PC-3 (cell line): ENCODE data around the gene WDR76. TPM values are rescaled to one million over a fixed set of nuclear protein-coding genes. Genes with fewer than 3 reads are reported as not detected.

Experiments
- ATAC-seq: fragments of 200-7000 bp; cut with Tn5 transposase; 2 replicates; pipeline ENCODE4 v1.9.1; 2020; ENCODE audit warnings: mild to moderate bottlenecking, moderate library complexity
- BruUV-seq: library from RNA; stranded (reverse); fragments of 400-500 nt; replicated peaks from 2 replicates; lab custom pipeline; 2021; lab: Mats Ljungman, UMichigan
- CTCF ChIA-PET: fragments of 300-600 bp; sonication (Branson Sonifier 250); formaldehyde crosslinking; loops from one replicate; lab custom pipeline; 2022; ENCODE audit warnings: antibody characterized with exemption; lab: Charles Lee
- POLR2A ChIA-PET: fragments of 300-600 bp; sonication (Branson Sonifier 250); formaldehyde crosslinking; loops from one replicate; lab custom pipeline; 2022; ENCODE audit warnings: antibody characterized with exemption; ENCODE audit not compliant: unreplicated experiment; lab: Charles Lee
- DNase-seq: peaks from one replicate; pipeline ENCODE4 v3.0.0-alpha.2; 2015
- H2AFZ ChIP-seq: fragments of 300-600 bp; sonication (generic); 2 replicates; pipeline ENCODE4 v1.6.0; 2016; ENCODE audit warnings: antibody characterized with exemption, low read length
- H3F3A ChIP-seq: fragments of 300-600 bp; sonication (generic); one replicate; pipeline ENCODE4 v1.6.0; 2017; ENCODE audit warnings: antibody characterized with exemption, low read length, control low read depth, mild to moderate bottlenecking; ENCODE audit not compliant: unreplicated experiment
- H3K27ac ChIP-seq: fragments of 300-600 bp; sonication (generic); 2 replicates; pipeline ENCODE4 v1.5.1; 2016; ENCODE audit warnings: mild to moderate bottlenecking, low read length
- H3K27me3 ChIP-seq: fragments of 300-600 bp; sonication (generic); 2 replicates; pipeline ENCODE4 v1.6.1; 2016; ENCODE audit warnings: low read length, mixed read lengths
- H3K36me3 ChIP-seq: fragments of 300-600 bp; sonication (generic); 2 replicates; pipeline ENCODE4 v1.6.1; 2016; ENCODE audit warnings: low read depth, mixed run types, low read length, mixed read lengths
- H3K4me1 ChIP-seq: fragments of 300-600 bp; sonication (generic); 2 replicates; pipeline ENCODE4 v1.5.1; 2016; ENCODE audit warnings: low read length; ENCODE audit not compliant: insufficient read depth
- H3K4me2 ChIP-seq: fragments of 300-600 bp; sonication (generic); 2 replicates; pipeline ENCODE4 v1.6.0; 2016; ENCODE audit warnings: low read length
- H3K4me3 ChIP-seq: fragments of 300-600 bp; sonication (generic); 2 replicates; pipeline ENCODE4 v1.5.1; 2016; ENCODE audit warnings: mild to moderate bottlenecking, low read length, mixed read lengths
- H3K79me2 ChIP-seq: fragments of 300-600 bp; sonication (generic); 2 replicates; pipeline ENCODE4 v1.6.1; 2017; ENCODE audit warnings: low read length, mixed read lengths
- H3K9ac ChIP-seq: fragments of 300-600 bp; sonication (generic); 2 replicates; pipeline ENCODE4 v1.6.0; 2016; ENCODE audit warnings: mild to moderate bottlenecking, low read length
- H3K9me2 ChIP-seq: fragments of 300-600 bp; sonication (generic); replicated peaks from 2 replicates; pipeline ENCODE4 v1.6.1; 2016; ENCODE audit warnings: mixed run types, low read length, mixed read lengths
- H3K9me3 ChIP-seq: fragments of 300-600 bp; sonication (generic); 2 replicates; pipeline ENCODE4 v1.6.1; 2016; ENCODE audit warnings: low read length, mixed read lengths
- H4K20me1 ChIP-seq: fragments of 300-600 bp; sonication (generic); 2 replicates; pipeline ENCODE4 v1.6.1; 2016; ENCODE audit warnings: low read length, mixed read lengths
- CTCF ChIP-seq: fragments of 300-600 bp; sonication (generic); conservative IDR thresholded peaks from 2 replicates; pipeline ENCODE4 v1.5.1; 2017; ENCODE audit warnings: antibody characterized with exemption, low read depth, mild to moderate bottlenecking, low read length
- EZH2 ChIP-seq: fragments of 300-600 bp; sonication (generic); IDR thresholded peaks from one replicate; pipeline ENCODE4 v1.6.1; 2017; ENCODE audit warnings: antibody characterized with exemption, mild to moderate bottlenecking, low read length; ENCODE audit not compliant: unreplicated experiment
- EZH2phosphoT487 ChIP-seq: fragments of 300-600 bp; sonication (generic); IDR thresholded peaks from 2 replicates; pipeline ENCODE4 v1.6.1; 2018; ENCODE audit warnings: mild to moderate bottlenecking, antibody characterized with exemption, low read length, borderline replicate concordance
- intact Hi-C: fragments of 100-400 bp; cut with micrococcal nuclease; formaldehyde crosslinking; loops from 2 replicates; pipeline ENCODE4 v1.9.0; 2023
- microRNA-seq: library from miRNA; unstranded; fragments of <30 nt; microRNA quantifications from one replicate; pipeline ENCODE4 v1.1.0, GENCODE V29; 2020; ENCODE audit not compliant: unreplicated experiment
- total RNA-seq: library from RNA; depleted of rRNA; stranded (reverse); fragments of >200 nt; gene quantifications from 2 replicates; pipeline ENCODE4 v1.2.3, GENCODE V29; 2014; rRNA removed

Gene WDR76
- total RNA-seq, 1 experiment from 2014 or later: 29.0 TPM

- H3K27me3 ChIP-seq: no peaks in the 10 kb centered on the region
- no peaks in the 10 kb centered on the region for H3K79me2 ChIP-seq
- no peaks in the 10 kb centered on the region for H3F3A ChIP-seq
- no peaks in the 10 kb centered on the region for H3K36me3 ChIP-seq
- ATAC-seq (no peak), DNase-seq (no peak)
- H3K9me2 ChIP-seq: no peaks in the 10 kb centered on the region
- H3K4me2 ChIP-seq: no peak overlapping the region
- TF ChIP-seq EZH2: no peak
- TF ChIP-seq EZH2phosphoT487: no peak
- TF ChIP-seq CTCF: no peak
- intact Hi-C loops: no loop called here
- no peak overlapping the region for H2AFZ ChIP-seq
- no peak overlapping the region for H3K9ac ChIP-seq
- H3K27ac ChIP-seq: no peak overlapping the region
- H3K9me3 ChIP-seq: no peaks in the 10 kb centered on the region
- H4K20me1 ChIP-seq: no peaks in the 10 kb centered on the region
- peaks cover 35% of the 10 kb centered on the region for H3K4me1 ChIP-seq
- H3K4me3 ChIP-seq: no peak overlapping the region
- no TSS peak for BruUV-seq
- CTCF ChIA-PET: no interaction called here
- POLR2A ChIA-PET: interaction anchor here (1.0 kb wide), 1 partner anchor 91 kb away, joined by 3 read pairs; the partner anchor contains the start of gene MFAP1
These were observed 89.0 kb downstream of the WDR76 start for GRCh38 chr15:43915631-43916325.

GRCh38 chr15:43916326-43916660 lies 89.5 kb downstream of the WDR76 start:
- no peaks in the 10 kb centered on the region for H3K36me3 ChIP-seq
- no peaks in the 10 kb centered on the region for H4K20me1 ChIP-seq
- H3K4me1 ChIP-seq: peaks cover 30% of the 10 kb centered on the region
- no peaks in the 10 kb centered on the region for H3K27me3 ChIP-seq
- no TSS peak for BruUV-seq
- POLR2A ChIA-PET: interaction anchor here (1.0 kb wide), 1 partner anchor 92 kb away, joined by 3 read pairs; the partner anchor contains the start of gene MFAP1
- DNase-seq (no peak), ATAC-seq (no peak)
- H3K4me2 ChIP-seq: no peak overlapping the region
- no peaks in the 10 kb centered on the region for H3F3A ChIP-seq
- H3K9me3 ChIP-seq: no peaks in the 10 kb centered on the region
- no peak for TF ChIP-seq CTCF
- TF ChIP-seq EZH2: no peak
- no peak for TF ChIP-seq EZH2phosphoT487
- H3K27ac ChIP-seq: no peak overlapping the region
- intact Hi-C loops: no loop called here
- CTCF ChIA-PET: no interaction called here
- H2AFZ ChIP-seq: no peak overlapping the region
- no peaks in the 10 kb centered on the region for H3K79me2 ChIP-seq
- no peaks in the 10 kb centered on the region for H3K9me2 ChIP-seq
- no peak overlapping the region for H3K4me3 ChIP-seq
- no peak overlapping the region for H3K9ac ChIP-seq

Small RNA genes within 50 kb of the gene (microRNA-seq; reads per million reads assigned to microRNA genes)
- not detected for gene MIR1282

Other genes starting within 250 kb of the WDR76 start
- 19.8 and 24.9 TPM in 2 replicates for gene PPIP5K1, start 236.8 kb upstream of the WDR76 start, total RNA-seq
- gene CKMT1B, start 233.0 kb upstream of the WDR76 start, total RNA-seq: 6.1 and 8.7 TPM in 2 replicates
- 0.22 and 0.46 TPM in 2 replicates for gene STRC, start 208.2 kb upstream of the WDR76 start, total RNA-seq
- 0.55 and 4.0 TPM in 2 replicates for gene CATSPER2, start 178.2 kb upstream of the WDR76 start, total RNA-seq
- gene CKMT1A, start 133.1 kb upstream of the WDR76 start, total RNA-seq: 1.7 and 4.4 TPM in 2 replicates
- gene PDIA3, start 80.6 kb upstream of the WDR76 start, total RNA-seq: 187 and 210 TPM in 2 replicates
- gene ELL3, start 50.0 kb upstream of the WDR76 start, total RNA-seq: 15.0 and 35.8 TPM in 2 replicates
- 665 and 756 TPM in 2 replicates for gene SERF2, start 34.7 kb upstream of the WDR76 start, total RNA-seq
- gene SERINC4, start 26.8 kb upstream of the WDR76 start, total RNA-seq: not detected in 2 replicates
- gene HYPK, start 26.4 kb upstream of the WDR76 start, total RNA-seq: 22.8 and 29.4 TPM in 2 replicates
- 18.5 and 18.6 TPM in 2 replicates for gene MFAP1, start 2.3 kb upstream of the WDR76 start, total RNA-seq